Brain microvascular endothelial cell (primary cell): ENCODE data around the gene C17orf78.
"Not testable (repeated sequence)": the region's sequence is repeated elsewhere in the genome, so short reads cannot be mapped to it uniquely, and the experiment has no call there.

Source experiments
- DNase-seq: peaks from one replicate; pipeline ENCODE4 v3.0.0-alpha.2; 2020
- H3K27ac ChIP-seq: fragments of 250-450 bp; sonication (Bioruptor Pico); 2 replicates; pipeline ENCODE4 v1.5.1; 2020; ENCODE audit warnings: mild to moderate bottlenecking, moderate library complexity
- H3K27me3 ChIP-seq: fragments of 250-450 bp; sonication (Bioruptor Pico); replicated peaks from 2 replicates; pipeline ENCODE4 v1.5.1; 2020; ENCODE audit warnings: mild to moderate bottlenecking
- H3K36me3 ChIP-seq: fragments of 250-450 bp; sonication (Bioruptor Pico); replicated peaks from 2 replicates; pipeline ENCODE4 v1.5.1; 2020; ENCODE audit warnings: mild to moderate bottlenecking
- H3K4me3 ChIP-seq: 2 replicates; pipeline ENCODE4 v1.5.1; 2011; ENCODE audit warnings: low read depth, mild to moderate bottlenecking, control low read depth, low read length, moderate library complexity
- CTCF ChIP-seq: IDR thresholded peaks from 2 replicates; pipeline ENCODE4 v1.5.1; 2011; ENCODE audit warnings: low read depth, mild to moderate bottlenecking, moderate library complexity, low read length, control low read depth, inconsistent platforms; ENCODE audit errors: missing control alignments
- in situ Hi-C: cut with HindIII; loops from 2 replicates; pipeline ENCODE4 v1.10.0; 2017; ENCODE audit warnings: low sequenced_read_pairs, low pct_ligation_motif_present

Gene C17orf78

GRCh38 chr17:37344519-37344918, 31.3 kb upstream of the C17orf78 start:
- DNase-seq: no peak
- TF ChIP-seq CTCF: no peak
- Histone ChIP-seq H3K27me3 (no peaks in the 10 kb centered on the region), H3K27ac (no peak overlapping the region), H3K4me3 (no peak overlapping the region), H3K36me3 (no peaks in the 10 kb centered on the region)
- in situ Hi-C loops: no loop called here

GRCh38 chr17:37346863-37347402, 28.9 kb upstream of the C17orf78 start:
- H3K27me3 ChIP-seq, H3K4me3 ChIP-seq, in situ Hi-C loops, H3K36me3 ChIP-seq, H3K27ac ChIP-seq, DNase-seq: not testable (repeated sequence)

GRCh38 chr17:37356796-37357569, 18.8 kb upstream of the C17orf78 start:
- H3K27me3 ChIP-seq, H3K36me3 ChIP-seq, H3K27ac ChIP-seq, DNase-seq, in situ Hi-C loops: not testable (repeated sequence)
- H3K4me3 ChIP-seq: peak overlapping the region; percentile 90

DNA sequence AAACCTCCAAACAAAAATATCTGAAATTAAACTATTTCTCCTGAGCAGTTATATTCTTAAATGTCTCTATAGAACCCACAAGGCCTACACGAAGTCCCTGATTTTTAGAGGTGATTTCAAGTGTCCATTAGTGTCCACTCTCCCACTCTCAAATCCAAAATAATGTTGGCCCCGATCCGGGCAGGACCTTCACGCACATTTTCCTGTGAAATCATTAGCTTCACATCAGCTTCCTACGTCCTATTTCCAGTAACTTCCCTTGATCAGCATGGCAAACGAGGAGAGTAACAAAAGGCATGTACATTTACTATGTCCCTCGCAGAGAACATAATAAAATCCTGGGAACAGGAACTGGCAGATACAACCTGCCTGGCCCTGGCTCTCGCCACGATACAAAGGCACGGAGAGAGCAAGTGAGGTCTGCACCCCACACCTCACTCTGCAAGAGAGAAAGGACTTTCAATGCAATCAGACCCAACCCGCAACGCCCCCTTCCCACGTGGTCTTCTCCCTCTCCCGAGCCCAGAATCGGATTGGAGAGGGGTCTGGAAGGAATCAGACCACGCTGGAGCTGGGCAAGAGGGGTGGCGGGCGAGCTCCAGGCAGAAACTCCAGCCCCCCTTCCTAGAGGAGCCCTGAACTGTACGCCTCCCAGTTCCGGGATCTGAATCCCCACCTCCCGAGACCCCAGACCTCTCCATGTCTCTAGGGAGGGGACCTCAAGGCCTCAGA, 17.5 kb upstream of the C17orf78 start:
- Histone ChIP-seq H3K27me3 (no peaks in the 10 kb centered on the region), H3K4me3 (peak overlapping the region; percentile 90), H3K36me3 (no peaks in the 10 kb centered on the region), H3K27ac (peak overlapping the region; percentile 67)
- in situ Hi-C loops: no loop called here
- no peak for TF ChIP-seq CTCF
- DNase-seq: peak; percentile 47

- in situ Hi-C loops: no loop called here
- Histone ChIP-seq H3K4me3 (peak overlapping the region; percentile 90), H3K27me3 (no peaks in the 10 kb centered on the region), H3K27ac (peak overlapping the region; percentile 67), H3K36me3 (no peaks in the 10 kb centered on the region)
- DNase-seq: peak; percentile 81
- no peak for TF ChIP-seq CTCF
Measured at GRCh38 chr17:37358830-37359681, 16.7 kb upstream of the C17orf78 start.

DNA sequence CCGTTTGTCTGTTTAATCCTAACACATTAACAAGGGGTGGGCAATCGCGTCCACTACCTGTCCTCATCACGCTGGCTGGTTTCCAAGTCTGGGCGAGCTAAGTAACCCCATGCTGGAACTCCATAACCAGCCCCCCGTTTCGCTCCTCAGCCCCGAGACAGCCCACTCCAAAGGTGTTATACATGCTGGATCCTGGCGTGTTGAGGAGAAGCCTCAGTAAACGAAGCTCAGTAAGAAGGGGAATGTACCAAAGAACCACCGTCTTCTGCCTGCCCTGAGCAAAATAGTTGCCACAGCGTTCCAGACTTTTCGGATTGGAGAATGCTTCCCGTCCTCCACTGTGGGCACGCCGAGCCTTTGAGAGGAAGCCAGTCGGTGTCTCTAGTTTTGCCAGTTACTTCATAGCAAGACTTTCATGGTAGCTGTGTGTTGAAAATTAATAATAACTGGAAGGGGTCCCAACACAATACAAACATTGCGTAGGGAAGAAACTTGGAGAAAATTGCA, 16.1 kb upstream of the C17orf78 start:
- Histone ChIP-seq H3K36me3 (no peaks in the 10 kb centered on the region), H3K27ac (peak overlapping the region; percentile 67), H3K4me3 (peak overlapping the region; percentile 48), H3K27me3 (no peaks in the 10 kb centered on the region)
- in situ Hi-C loops: no loop called here
- no peak for DNase-seq
- TF ChIP-seq CTCF: no peak
